ENCODE results near the gene LINS1. TPM values are rescaled to one million over a fixed set of nuclear protein-coding genes. Genes with fewer than 3 reads are reported as not detected.

LINS1 gene
- total RNA-seq, 2 donors from 2014 or later, result 5.4 to 29.3 TPM

- Histone ChIP-seq H3K27me3 (replicated peaks; ENCODE audit: insufficient read depth) (no peaks in the 10 kb centered on the region), H3K36me3 (peaks cover 15% of the 10 kb centered on the region), H3K9me3 (no peaks in the 10 kb centered on the region), H3K4me3 (no peak overlapping the region), H3K27ac (no peak overlapping the region), H3K4me1 (ENCODE audit: control insufficient read depth in 1 of 2, low read depth in 2 of 2) (no peaks in the 10 kb centered on the region)
- ATAC-seq (ENCODE audit: insufficient number of reproducible peaks, low FRiP score, low read depth) (no peak), DNase-seq (ENCODE audit: low spot score) (no peak)
- TF ChIP-seq CTCF (IDR thresholded peaks at IDR 0.05), result no peak
These were observed 13.8 kb upstream of the LINS1 start for GRCh38 chr15:100615801-100616200.

GRCh38 chr15:100614918-100615317 lies 12.9 kb upstream of the LINS1 start:
- ATAC-seq (ENCODE audit: insufficient number of reproducible peaks, low FRiP score, low read depth) (no peak), DNase-seq (ENCODE audit: low spot score) (no peak)
- no peak for TF ChIP-seq CTCF (IDR thresholded peaks at IDR 0.05)
- Histone ChIP-seq H3K4me3 (no peak overlapping the region), H3K9me3 (no peaks in the 10 kb centered on the region), H3K27me3 (replicated peaks; ENCODE audit: insufficient read depth) (no peaks in the 10 kb centered on the region), H3K36me3 (peaks cover 15% of the 10 kb centered on the region), H3K27ac (no peak overlapping the region), H3K4me1 (ENCODE audit: control insufficient read depth in 1 of 2, low read depth in 2 of 2) (no peaks in the 10 kb centered on the region)

- Histone ChIP-seq H3K36me3 (peaks cover 15% of the 10 kb centered on the region), H3K4me1 (ENCODE audit: control insufficient read depth in 1 of 2, low read depth in 2 of 2) (no peaks in the 10 kb centered on the region), H3K4me3 (no peak overlapping the region), H3K27me3 (replicated peaks; ENCODE audit: insufficient read depth) (no peaks in the 10 kb centered on the region), H3K27ac (no peak overlapping the region), H3K9me3 (no peaks in the 10 kb centered on the region)
- DNase-seq (ENCODE audit: low spot score) (no peak), ATAC-seq (ENCODE audit: insufficient number of reproducible peaks, low FRiP score, low read depth) (no peak)
- TF ChIP-seq CTCF (IDR thresholded peaks at IDR 0.05), result no peak
These were observed 12.4 kb upstream of the LINS1 start for GRCh38 chr15:100614336-100614735.

GRCh38 chr15:100613208-100613607 lies 11.2 kb upstream of the LINS1 start:
- Histone ChIP-seq H3K27me3 (replicated peaks; ENCODE audit: insufficient read depth) (no peaks in the 10 kb centered on the region), H3K36me3 (peaks cover 15% of the 10 kb centered on the region), H3K27ac (no peak overlapping the region), H3K4me3 (no peak overlapping the region), H3K9me3 (no peaks in the 10 kb centered on the region), H3K4me1 (ENCODE audit: control insufficient read depth in 1 of 2, low read depth in 2 of 2) (no peaks in the 10 kb centered on the region)
- no peak for DNase-seq (ENCODE audit: low spot score)
- TF ChIP-seq CTCF (IDR thresholded peaks at IDR 0.05), result no peak
- ATAC-seq (ENCODE audit: insufficient number of reproducible peaks, low FRiP score, low read depth), result no peak

- no peak for ATAC-seq (ENCODE audit: insufficient number of reproducible peaks, low FRiP score, low read depth)
These were observed 10.6 kb upstream of the LINS1 start for GRCh38 chr15:100612539-100612938.

More at GRCh38 chr15:100612539-100612938, 10.6 kb upstream of the LINS1 start:
- no peak for TF ChIP-seq CTCF (IDR thresholded peaks at IDR 0.05)
- no peaks in the 10 kb centered on the region for H3K4me1 ChIP-seq (ENCODE audit: control insufficient read depth in 1 of 2, low read depth in 2 of 2)
- no peak for DNase-seq (ENCODE audit: low spot score)
- no peak overlapping the region for H3K27ac ChIP-seq
- H3K4me3 ChIP-seq, result no peak overlapping the region
- H3K36me3 ChIP-seq, result peaks cover 15% of the 10 kb centered on the region
- H3K27me3 ChIP-seq (replicated peaks; ENCODE audit: insufficient read depth), result no peaks in the 10 kb centered on the region
- no peaks in the 10 kb centered on the region for H3K9me3 ChIP-seq
